ENCODE measurements around the gene SLC25A12. TPM values are rescaled to one million over a fixed set of nuclear protein-coding genes. Genes with fewer than 3 reads are reported as not detected.

The SLC25A12 gene
- total and polyA plus RNA-seq, 9 of the 15 experiments (the other 6 are each of a cell fraction or from before 2014, with no cell fraction given): 13.5 to 36.5 (median 21.7) TPM

GRCh38 chr2:171910494-171910893 lies 16.4 kb upstream of the SLC25A12 start (continued):
- no peak for TF ChIP-seq MGA (IDR thresholded peaks at IDR 0.05)
- no peak for TF ChIP-seq FOXA1 (IDR thresholded peaks at IDR 0.05; ENCODE audit: borderline replicate concordance)
- no peak for TF ChIP-seq ZBTB2 (IDR thresholded peaks at IDR 0.05)
- TF ChIP-seq TAF9B (IDR thresholded peaks at IDR 0.05; ENCODE audit: partially characterized antibody): no peak
- no peak for TF ChIP-seq XRCC4 (IDR thresholded peaks at IDR 0.05; ENCODE audit: extremely low read depth, insufficient read depth, insufficient read length)
- no peak for TF ChIP-seq DMBX1 (CRISPR knock-in tag; IDR thresholded peaks at IDR 0.05; ENCODE audit: borderline replicate concordance)
- TF ChIP-seq CBX2 (IDR thresholded peaks at IDR 0.05; ENCODE audit: insufficient read depth, low read length, poor library complexity, severe bottlenecking): no peak
- no peak for TF ChIP-seq PHF20 (IDR thresholded peaks at IDR 0.05; ENCODE audit: partially characterized antibody)
- no peak for TF ChIP-seq CSDE1 (IDR thresholded peaks at IDR 0.05)
- no peak for TF ChIP-seq KAT7 (CRISPR knock-in tag; IDR thresholded peaks at IDR 0.05; ENCODE audit: borderline replicate concordance)
- TF ChIP-seq ZNF589 (CRISPR knock-in tag; IDR thresholded peaks at IDR 0.05; ENCODE audit: low read depth): no peak

Measured in K562 (cell line).